ENCODE data around the gene ALPP.

The ALPP gene

GRCh38 chr2:232339121-232340081 is 39.1 kb upstream of the ALPP start:
- no peak overlapping the region for H3K4me3 ChIP-seq (ENCODE audit: low read depth, low read length)
- no peak for DNase-seq (ENCODE audit: low read depth)
- TF ChIP-seq, protein P1, sequence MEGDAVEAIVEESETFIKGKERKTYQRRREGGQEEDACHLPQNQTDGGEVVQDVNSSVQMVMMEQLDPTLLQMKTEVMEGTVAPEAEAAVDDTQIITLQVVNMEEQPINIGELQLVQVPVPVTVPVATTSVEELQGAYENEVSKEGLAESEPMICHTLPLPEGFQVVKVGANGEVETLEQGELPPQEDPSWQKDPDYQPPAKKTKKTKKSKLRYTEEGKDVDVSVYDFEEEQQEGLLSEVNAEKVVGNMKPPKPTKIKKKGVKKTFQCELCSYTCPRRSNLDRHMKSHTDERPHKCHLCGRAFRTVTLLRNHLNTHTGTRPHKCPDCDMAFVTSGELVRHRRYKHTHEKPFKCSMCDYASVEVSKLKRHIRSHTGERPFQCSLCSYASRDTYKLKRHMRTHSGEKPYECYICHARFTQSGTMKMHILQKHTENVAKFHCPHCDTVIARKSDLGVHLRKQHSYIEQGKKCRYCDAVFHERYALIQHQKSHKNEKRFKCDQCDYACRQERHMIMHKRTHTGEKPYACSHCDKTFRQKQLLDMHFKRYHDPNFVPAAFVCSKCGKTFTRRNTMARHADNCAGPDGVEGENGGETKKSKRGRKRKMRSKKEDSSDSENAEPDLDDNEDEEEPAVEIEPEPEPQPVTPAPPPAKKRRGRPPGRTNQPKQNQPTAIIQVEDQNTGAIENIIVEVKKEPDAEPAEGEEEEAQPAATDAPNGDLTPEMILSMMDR (conservative IDR thresholded peaks at IDR 0.05; ENCODE audit: low read depth, low read length) = peak; percentile 26

- H3K4me3 ChIP-seq (ENCODE audit: low read depth, low read length) = no peak overlapping the region
- TF ChIP-seq, protein P1 (conservative IDR thresholded peaks at IDR 0.05; ENCODE audit: low read depth, low read length) = no peak
- DNase-seq (ENCODE audit: low read depth) = no peak
Observed at GRCh38 chr2:232340171-232340935, 38.2 kb upstream of the ALPP start.

DNA sequence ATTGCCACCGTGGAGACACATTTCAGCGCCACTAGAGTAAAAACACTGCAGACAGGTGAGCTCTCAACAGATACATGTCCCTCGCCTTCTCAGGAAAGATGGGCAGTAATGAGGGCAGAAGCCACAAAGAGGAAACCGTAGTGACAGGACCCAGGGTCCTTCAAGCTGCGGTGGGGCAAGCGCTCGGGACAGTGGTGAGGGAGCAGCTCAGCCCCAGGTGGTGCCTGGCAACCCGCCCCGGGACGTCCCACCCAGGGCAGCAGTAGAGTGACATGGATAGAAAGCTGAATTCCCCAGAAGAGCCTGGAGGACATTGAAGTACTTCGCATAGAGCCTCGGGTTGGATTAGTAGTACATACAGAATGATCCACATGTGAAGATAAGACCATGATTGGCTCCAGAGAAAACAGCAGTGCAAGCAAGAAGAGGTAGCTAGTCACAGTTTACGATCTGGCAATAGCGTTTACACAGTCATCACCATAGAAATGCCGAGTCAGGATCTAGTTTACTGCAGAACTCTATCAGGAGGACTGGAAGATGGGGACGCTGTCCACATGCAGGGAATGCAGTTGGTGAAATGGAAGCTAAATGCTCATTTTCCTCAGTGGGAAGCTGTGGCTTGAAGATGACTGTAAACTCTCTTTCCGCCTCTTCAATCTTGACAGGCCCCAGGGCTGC is 37.4 kb upstream of the ALPP start:
- no peak for DNase-seq (ENCODE audit: low read depth)
- H3K4me3 ChIP-seq (ENCODE audit: low read depth, low read length) = no peak overlapping the region
- TF ChIP-seq, protein P1 (conservative IDR thresholded peaks at IDR 0.05; ENCODE audit: low read depth, low read length) = no peak

GRCh38 chr2:232341739-232342126 is 36.8 kb upstream of the ALPP start:
- TF ChIP-seq, protein P1 (conservative IDR thresholded peaks at IDR 0.05; ENCODE audit: low read depth, low read length) = no peak
- DNase-seq (ENCODE audit: low read depth) = no peak
- H3K4me3 ChIP-seq (ENCODE audit: low read depth, low read length) = no peak overlapping the region

GRCh38 chr2:232342635-232343565 is 35.7 kb upstream of the ALPP start:
- H3K4me3 ChIP-seq (ENCODE audit: low read depth, low read length) = no peak overlapping the region
- DNase-seq (ENCODE audit: low read depth) = no peak
- TF ChIP-seq, protein P1 (conservative IDR thresholded peaks at IDR 0.05; ENCODE audit: low read depth, low read length) = no peak

DNA sequence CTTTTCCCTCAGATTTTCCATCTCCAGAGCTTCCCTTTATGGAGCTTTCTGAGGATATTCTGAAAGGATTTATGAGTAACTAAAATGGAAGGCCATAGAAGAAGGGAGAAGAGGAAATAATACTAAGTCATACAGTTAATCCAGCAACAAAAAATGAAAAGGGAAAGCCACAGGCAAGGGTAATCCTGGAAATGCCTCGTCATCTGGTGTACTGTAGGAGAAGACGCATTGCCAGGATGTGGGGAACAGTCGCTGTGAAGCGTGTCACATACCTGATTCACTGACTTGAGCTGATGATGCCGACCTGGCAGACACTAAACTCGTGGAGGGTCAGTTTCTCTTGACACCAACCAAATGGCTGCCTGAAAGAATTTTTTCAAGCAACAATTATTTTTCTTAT is 34.7 kb upstream of the ALPP start:
- DNase-seq (ENCODE audit: low read depth) = no peak
- TF ChIP-seq, protein P1 (conservative IDR thresholded peaks at IDR 0.05; ENCODE audit: low read depth, low read length) = no peak
- H3K4me3 ChIP-seq (ENCODE audit: low read depth, low read length) = no peak overlapping the region

Data from choroid plexus epithelial cell (primary cell).